H9 (cell line): ENCODE results near the gene CORO2B. TPM values are rescaled to one million over a fixed set of nuclear protein-coding genes. Genes with fewer than 3 reads are reported as not detected.

ENCODE experiments used
- DNase-seq: peaks from one replicate; pipeline ENCODE4 v3.0.0-alpha.2; 2017
- H2AFZ ChIP-seq: one replicate; pipeline ENCODE4 v1.6.1; 2013; ENCODE audit warnings: mild to moderate bottlenecking, low read length, control low read depth, moderate library complexity
- H2AK5ac ChIP-seq: 2 replicates; pipeline ENCODE4 v1.6.1; 2013; ENCODE audit warnings: low read length, control low read depth, mixed read lengths; ENCODE audit not compliant: insufficient read length
- H2BK120ac ChIP-seq: one replicate; pipeline ENCODE4 v1.6.1; 2013; ENCODE audit warnings: low read depth, mild to moderate bottlenecking, low read length, control low read depth, inconsistent platforms; ENCODE audit not compliant: poor library complexity, severe bottlenecking
- H2BK12ac ChIP-seq: 2 replicates; pipeline ENCODE4 v1.6.1; 2013; ENCODE audit warnings: low read length, control low read depth, mixed read lengths, low read depth; ENCODE audit not compliant: insufficient read length
- H2BK15ac ChIP-seq: 2 replicates; pipeline ENCODE4 v1.6.1; 2013; ENCODE audit warnings: low read depth, low read length, control low read depth
- H2BK20ac ChIP-seq: one replicate; pipeline ENCODE4 v1.6.1; 2013; ENCODE audit warnings: low read depth, mild to moderate bottlenecking, low read length, control low read depth, inconsistent platforms; ENCODE audit not compliant: poor library complexity, severe bottlenecking
- H2BK5ac ChIP-seq: 2 replicates; pipeline ENCODE4 v1.6.1; 2013; ENCODE audit warnings: low read length, control low read depth, mixed read lengths; ENCODE audit not compliant: insufficient read length
- H3K14ac ChIP-seq: 2 replicates; pipeline ENCODE4 v1.6.1; 2013; ENCODE audit warnings: low read length, control low read depth; ENCODE audit not compliant: insufficient read depth
- H3K18ac ChIP-seq: 2 replicates; pipeline ENCODE4 v1.6.1; 2013; ENCODE audit warnings: low read depth, mild to moderate bottlenecking, mixed read lengths, low read length, control low read depth; ENCODE audit not compliant: insufficient read length
- H3K23ac ChIP-seq: 2 replicates; pipeline ENCODE4 v1.6.1; 2013; ENCODE audit warnings: low read length, control low read depth, mixed read lengths, low read depth; ENCODE audit not compliant: insufficient read length
- H3K23me2 ChIP-seq: 2 replicates; pipeline ENCODE4 v1.6.1; 2013; ENCODE audit warnings: low read depth, mild to moderate bottlenecking, mixed read lengths, low read length, control low read depth; ENCODE audit not compliant: insufficient read length, poor library complexity, severe bottlenecking
- H3K27ac ChIP-seq: 2 replicates; pipeline ENCODE4 v1.5.1; 2013; ENCODE audit warnings: low read length, control low read depth, mixed read lengths, low read depth; ENCODE audit not compliant: insufficient read length
- H3K27me3 ChIP-seq: 2 replicates; pipeline ENCODE4 v1.6.1; 2013; ENCODE audit warnings: low read length, control low read depth, inconsistent platforms; ENCODE audit not compliant: insufficient read depth
- H3K4ac ChIP-seq: 2 replicates; pipeline ENCODE4 v1.6.1; 2013; ENCODE audit warnings: low read depth, mild to moderate bottlenecking, control low read depth, inconsistent platforms, low read length, moderate library complexity
- H3K4me1 ChIP-seq: 2 replicates; pipeline ENCODE4 v1.6.1; 2013; ENCODE audit warnings: low read length, control low read depth, inconsistent platforms; ENCODE audit not compliant: insufficient read depth
- H3K4me2 ChIP-seq: 2 replicates; pipeline ENCODE4 v1.6.1; 2013; ENCODE audit warnings: low read length, control low read depth, mixed read lengths; ENCODE audit not compliant: insufficient read length, insufficient read depth
- H3K56ac ChIP-seq: 2 replicates; pipeline ENCODE4 v1.6.1; 2013; ENCODE audit warnings: low read depth, mild to moderate bottlenecking, mixed read lengths, low read length, control low read depth; ENCODE audit not compliant: insufficient read length
- H3K79me1 ChIP-seq: 2 replicates; pipeline ENCODE4 v1.6.1; 2013; ENCODE audit warnings: low read depth, mild to moderate bottlenecking, moderate library complexity, low read length, control low read depth, inconsistent platforms; ENCODE audit not compliant: insufficient read depth, poor library complexity, severe bottlenecking
- H3K79me2 ChIP-seq: 2 replicates; pipeline ENCODE4 v1.6.1; 2013; ENCODE audit warnings: low read length, control low read depth, inconsistent platforms; ENCODE audit not compliant: insufficient read depth
- H3K9ac ChIP-seq: 2 replicates; pipeline ENCODE4 v1.6.1; 2013; ENCODE audit warnings: low read length, control low read depth, mixed read lengths; ENCODE audit not compliant: insufficient read length; ENCODE audit errors: extremely low read depth
- H3K9me3 ChIP-seq: one replicate; pipeline ENCODE4 v1.6.1; 2013; ENCODE audit warnings: low read depth, low read length, inconsistent platforms; ENCODE audit not compliant: control insufficient read depth
- H3T11ph ChIP-seq: one replicate; pipeline ENCODE4 v1.6.1; 2013; ENCODE audit warnings: mild to moderate bottlenecking, low read length, control low read depth, inconsistent platforms
- H4K20me1 ChIP-seq: one replicate; pipeline ENCODE4 v1.6.1; 2013; ENCODE audit not compliant: control insufficient read depth, insufficient read length, insufficient read depth
- H4K5ac ChIP-seq: 2 replicates; pipeline ENCODE4 v1.6.1; 2013; ENCODE audit warnings: low read depth, mild to moderate bottlenecking, mixed read lengths, low read length, control low read depth; ENCODE audit not compliant: insufficient read length
- H4K8ac ChIP-seq: replicated peaks from 2 replicates; pipeline ENCODE4 v1.6.1; 2013; ENCODE audit warnings: low read length, control low read depth, mixed read lengths, low read depth; ENCODE audit not compliant: insufficient read length
- H4K91ac ChIP-seq: 2 replicates; pipeline ENCODE4 v1.6.1; 2013; ENCODE audit warnings: low read depth, mild to moderate bottlenecking, moderate library complexity, mixed read lengths, low read length, control low read depth; ENCODE audit not compliant: insufficient read length
- H3K27ac Mint-ChIP-seq, 3 experiments: 2 replicates in 2 of 3; 3 replicates in 1 of 3; pipeline ENCODE4 v1.8.0; 2020 to 2021; ENCODE audit warnings: mixed read lengths in 3 of 3, mild to moderate bottlenecking in 1 of 3, moderate library complexity in 1 of 3
- H3K27me3 Mint-ChIP-seq: 2 replicates; pipeline ENCODE4 v1.8.0; 2021; ENCODE audit warnings: low read depth, mild to moderate bottlenecking, moderate library complexity, mixed read lengths
- H3K36me3 Mint-ChIP-seq, 3 experiments: 2 replicates in 2 of 3; 3 replicates in 1 of 3; pipeline ENCODE4 v1.8.0; 2020 to 2021; ENCODE audit warnings: low read depth in 3 of 3, mixed read lengths in 3 of 3; ENCODE audit not compliant: insufficient read depth in 1 of 3
- H3K4me1 Mint-ChIP-seq, 2 experiments: 2 replicates each; pipeline ENCODE4 v1.8.0; 2020; ENCODE audit warnings: mixed read lengths in 2 of 2
- H3K4me3 Mint-ChIP-seq, 2 experiments: 2 replicates in 1 of 2; 3 replicates in 1 of 2; pipeline ENCODE4 v1.8.0; 2020 to 2021; ENCODE audit warnings: mild to moderate bottlenecking in 2 of 2, mixed read lengths in 2 of 2, moderate library complexity in 1 of 2
- H3K9me3 Mint-ChIP-seq, 2 experiments: 2 replicates in 1 of 2; 3 replicates in 1 of 2; pipeline ENCODE4 v1.8.0; 2020; ENCODE audit warnings: mild to moderate bottlenecking in 2 of 2, mixed read lengths in 2 of 2, moderate library complexity in 1 of 2
- CTCF ChIP-seq: fragments of 200-600 bp; sonication (generic); conservative IDR thresholded peaks from 3 replicates; pipeline ENCODE4 v1.8.0; 2021; ENCODE audit warnings: antibody characterized with exemption, mild to moderate bottlenecking
- WGBS: extraction: QIAGEN DNeasy Blood & Tissue Kit; methylation state at CpG from one replicate; pipeline ENCODE4 v1.1.7; 2013; ENCODE audit warnings: missing lambda C conversion rate, low lambda C conversion rate, mixed read lengths; ENCODE audit not compliant: insufficient read length; ENCODE audit errors: extremely low coverage; 5-methylcytosine and 5-hydroxymethylcytosine counted together
- total RNA-seq: library from RNA; stranded (reverse); gene quantifications from 2 replicates; pipeline ENCODE4 v1.2.1, GENCODE V29; 2021

The CORO2B gene
- total RNA-seq, 1 experiment from 2014 or later = 3.1 TPM

- no peak overlapping the region for H3K4ac ChIP-seq
- no peak overlapping the region for H2BK20ac ChIP-seq
- no peak for TF ChIP-seq CTCF
- H4K20me1 ChIP-seq = no peaks in the 10 kb centered on the region
- no peak overlapping the region for H3K23ac ChIP-seq
- no peaks in the 10 kb centered on the region for H3K27me3 ChIP-seq
- no peak overlapping the region for H4K91ac ChIP-seq
- no peak overlapping the region for H4K5ac ChIP-seq
- Mint-ChIP-seq H3K36me3 (no peaks in the 10 kb centered on the region), H3K27ac (no peak overlapping the region), H3K27me3 (peaks cover 6% of the 10 kb centered on the region), H3K4me3 (no peak overlapping the region), H3K4me1 (peaks cover 6 to 8% of the 10 kb centered on the region in 2 experiments), H3K9me3 (no peaks in the 10 kb centered on the region)
- no peak overlapping the region for H3K56ac ChIP-seq
- H3K4me2 ChIP-seq = no peak overlapping the region
- H2AFZ ChIP-seq = no peak overlapping the region
- H2BK15ac ChIP-seq = no peak overlapping the region
- H3K18ac ChIP-seq = no peak overlapping the region
- no peaks in the 10 kb centered on the region for H3K23me2 ChIP-seq
- H3K27ac ChIP-seq = no peak overlapping the region
- H3K14ac ChIP-seq = no peak overlapping the region
- DNase-seq = no peak
- H3K9ac ChIP-seq = no peak overlapping the region
- no peaks in the 10 kb centered on the region for H3K9me3 ChIP-seq
- H3T11ph ChIP-seq = no peak overlapping the region
- no peak overlapping the region for H4K8ac ChIP-seq
- no peak overlapping the region for H2AK5ac ChIP-seq
- no peak overlapping the region for H2BK5ac ChIP-seq
- H2BK12ac ChIP-seq = no peak overlapping the region
- H3K4me1 ChIP-seq = no peaks in the 10 kb centered on the region
- no peaks in the 10 kb centered on the region for H3K79me1 ChIP-seq
- no peak overlapping the region for H2BK120ac ChIP-seq
- H3K79me2 ChIP-seq = no peaks in the 10 kb centered on the region
- WGBS = no CpG with 5 or more reads among the region's 8 CpGs
Observed at GRCh38 chr15:68687136-68687735, 108.4 kb downstream of the CORO2B start.
